ENCODE results near the gene VSTM2B. TPM values are rescaled to one million over a fixed set of nuclear protein-coding genes. Genes with fewer than 3 reads are reported as not detected.

The VSTM2B gene
- total RNA-seq, 1 donor: not detected

DNA sequence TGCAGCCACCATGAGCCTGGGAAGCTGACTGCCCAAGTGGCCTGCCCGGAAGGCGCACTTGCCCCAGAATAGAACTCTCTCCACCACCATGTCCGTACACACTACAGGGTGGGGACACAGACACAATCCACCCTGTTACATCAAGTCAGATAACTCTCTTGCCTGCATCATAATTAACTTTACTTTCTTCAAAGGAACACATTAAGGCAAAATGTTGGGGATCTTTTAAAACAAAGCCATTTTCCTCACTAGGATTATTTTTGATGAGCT lies 23.3 kb upstream of the VSTM2B start:
- no peak overlapping the region for H3K4me3 ChIP-seq (ENCODE audit: low read depth, low read length)
- TF ChIP-seq, protein P1, sequence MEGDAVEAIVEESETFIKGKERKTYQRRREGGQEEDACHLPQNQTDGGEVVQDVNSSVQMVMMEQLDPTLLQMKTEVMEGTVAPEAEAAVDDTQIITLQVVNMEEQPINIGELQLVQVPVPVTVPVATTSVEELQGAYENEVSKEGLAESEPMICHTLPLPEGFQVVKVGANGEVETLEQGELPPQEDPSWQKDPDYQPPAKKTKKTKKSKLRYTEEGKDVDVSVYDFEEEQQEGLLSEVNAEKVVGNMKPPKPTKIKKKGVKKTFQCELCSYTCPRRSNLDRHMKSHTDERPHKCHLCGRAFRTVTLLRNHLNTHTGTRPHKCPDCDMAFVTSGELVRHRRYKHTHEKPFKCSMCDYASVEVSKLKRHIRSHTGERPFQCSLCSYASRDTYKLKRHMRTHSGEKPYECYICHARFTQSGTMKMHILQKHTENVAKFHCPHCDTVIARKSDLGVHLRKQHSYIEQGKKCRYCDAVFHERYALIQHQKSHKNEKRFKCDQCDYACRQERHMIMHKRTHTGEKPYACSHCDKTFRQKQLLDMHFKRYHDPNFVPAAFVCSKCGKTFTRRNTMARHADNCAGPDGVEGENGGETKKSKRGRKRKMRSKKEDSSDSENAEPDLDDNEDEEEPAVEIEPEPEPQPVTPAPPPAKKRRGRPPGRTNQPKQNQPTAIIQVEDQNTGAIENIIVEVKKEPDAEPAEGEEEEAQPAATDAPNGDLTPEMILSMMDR (IDR thresholded peaks at IDR 0.05; ENCODE audit: insufficient read depth, low read depth, low read length): no peak
- DNase-seq (ENCODE audit: low read depth): no peak

DNA sequence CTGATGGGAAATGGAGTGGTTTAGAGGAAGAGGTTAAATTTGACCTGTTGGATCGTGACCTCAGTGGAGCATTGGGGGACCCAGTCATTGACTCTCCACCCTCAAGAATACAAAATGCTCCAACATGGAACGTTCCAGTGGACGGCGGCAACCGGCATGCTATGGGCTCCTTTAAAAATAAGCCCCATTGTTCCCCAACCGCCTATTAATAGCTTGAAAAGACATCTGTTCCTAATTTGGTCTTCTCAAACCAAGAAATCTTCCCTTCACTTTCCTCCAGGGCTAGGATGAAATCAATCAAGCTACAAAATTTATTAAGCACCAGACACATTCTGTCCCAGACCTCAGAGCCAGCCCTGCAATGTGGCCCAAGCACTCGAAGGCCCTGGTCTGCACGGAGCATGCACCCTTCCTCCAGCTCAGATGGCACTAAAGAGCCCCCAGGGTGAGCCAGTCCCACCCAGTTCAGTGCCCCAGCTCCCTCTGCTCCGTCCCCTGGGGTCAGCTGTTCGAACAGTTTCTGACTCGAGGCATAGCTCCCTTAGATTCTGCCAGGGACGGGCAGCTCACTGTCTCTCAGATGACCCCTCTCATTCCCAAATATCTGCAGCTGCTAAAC lies 22.5 kb upstream of the VSTM2B start:
- TF ChIP-seq, protein P1 (IDR thresholded peaks at IDR 0.05; ENCODE audit: insufficient read depth, low read depth, low read length): no peak
- no peak overlapping the region for H3K4me3 ChIP-seq (ENCODE audit: low read depth, low read length)
- no peak for DNase-seq (ENCODE audit: low read depth)

DNA sequence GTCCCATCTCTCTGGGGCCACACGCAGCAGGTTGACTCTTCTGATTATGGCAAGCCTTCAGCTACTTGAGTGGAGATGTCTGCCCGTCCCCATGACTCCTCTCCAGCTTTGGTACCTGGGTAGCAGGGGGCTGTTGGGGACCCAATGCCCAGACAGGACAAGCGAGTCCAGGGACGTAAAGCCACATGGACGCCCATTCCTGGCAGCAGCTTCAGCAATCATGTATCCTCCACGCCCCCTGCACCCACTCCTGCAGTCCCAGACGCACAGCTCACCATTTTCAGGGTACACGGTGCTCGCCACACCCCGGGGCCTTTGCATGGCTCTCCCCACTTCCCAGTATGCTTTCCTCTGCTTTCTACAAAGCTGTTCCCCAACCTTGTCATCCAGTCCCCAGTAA lies 22.0 kb upstream of the VSTM2B start:
- no peak for DNase-seq (ENCODE audit: low read depth)
- no peak overlapping the region for H3K4me3 ChIP-seq (ENCODE audit: low read depth, low read length)
- TF ChIP-seq, protein P1 (IDR thresholded peaks at IDR 0.05; ENCODE audit: insufficient read depth, low read depth, low read length): no peak

GRCh38 chr19:29504454-29504853 lies 21.3 kb upstream of the VSTM2B start:
- TF ChIP-seq, protein P1 (IDR thresholded peaks at IDR 0.05; ENCODE audit: insufficient read depth, low read depth, low read length): no peak
- no peak for DNase-seq (ENCODE audit: low read depth)
- H3K4me3 ChIP-seq (ENCODE audit: low read depth, low read length): no peak overlapping the region

DNA sequence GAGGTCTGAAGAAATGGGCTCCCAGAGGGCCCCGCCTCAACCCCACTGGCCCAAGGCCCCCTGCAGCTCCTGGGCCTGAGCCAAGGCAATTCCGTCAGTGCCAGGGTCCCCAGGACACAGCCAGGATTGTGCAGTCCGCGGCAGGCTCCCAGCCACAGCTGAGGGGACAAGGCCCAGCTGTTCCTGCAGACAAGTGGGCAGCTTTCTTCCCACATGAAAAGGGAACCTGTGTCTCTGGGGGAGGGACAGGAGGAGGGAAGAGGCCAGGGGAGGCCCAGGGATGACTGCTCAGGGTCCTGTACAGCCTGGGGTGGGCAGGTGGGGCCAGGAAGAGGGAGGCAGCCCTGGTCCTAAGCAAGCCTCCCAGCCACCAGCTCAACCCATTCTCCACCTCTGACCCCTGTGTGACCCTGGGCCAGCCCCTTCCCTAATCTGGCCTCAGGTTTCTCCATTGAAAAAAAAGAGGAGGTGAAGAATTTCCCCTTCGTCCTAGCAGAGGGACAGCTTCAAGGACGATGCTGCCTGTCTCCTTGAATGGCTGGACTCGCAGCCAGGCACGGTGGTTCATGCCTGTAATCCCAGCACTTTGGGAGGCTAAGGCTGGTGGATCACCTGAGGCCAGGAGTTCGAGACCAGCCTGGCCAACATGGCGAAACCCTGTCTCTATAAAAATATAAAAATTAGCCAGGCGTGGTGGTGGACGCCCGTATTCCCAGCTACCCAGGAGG lies 20.5 kb upstream of the VSTM2B start:
- no peak for DNase-seq (ENCODE audit: low read depth)
- no peak overlapping the region for H3K4me3 ChIP-seq (ENCODE audit: low read depth, low read length)
- TF ChIP-seq, protein P1 (IDR thresholded peaks at IDR 0.05; ENCODE audit: insufficient read depth, low read depth, low read length): no peak

DNA sequence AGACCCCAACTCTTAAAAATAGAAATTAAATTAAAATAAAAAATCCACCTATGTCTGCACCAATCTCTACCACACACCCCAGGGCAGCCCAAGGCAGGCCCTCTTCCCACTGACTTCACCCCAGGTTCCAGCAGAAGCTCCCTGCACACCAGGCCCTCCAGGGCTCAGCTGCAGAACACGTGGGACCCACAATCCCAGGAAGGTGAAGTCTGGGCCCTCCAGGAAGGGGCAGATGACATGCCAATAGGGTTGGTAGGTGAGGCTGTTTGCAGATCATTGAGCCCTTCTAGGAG lies 19.2 kb upstream of the VSTM2B start:
- no peak for DNase-seq (ENCODE audit: low read depth)
- TF ChIP-seq, protein P1 (IDR thresholded peaks at IDR 0.05; ENCODE audit: insufficient read depth, low read depth, low read length): no peak
- H3K4me3 ChIP-seq (ENCODE audit: low read depth, low read length): no peak overlapping the region
